ENCODE results near the gene TDRD7.

GRCh38 chr9:97394881-97395280 is 17.0 kb upstream of the TDRD7 start:
- TF ChIP-seq CTCF (conservative IDR thresholded peaks at IDR 0.05; ENCODE audit: low read depth, low read length) (no peak), EZH2 (IDR thresholded peaks at IDR 0.05; ENCODE audit: borderline replicate concordance, low read depth, low read length, poor library complexity, severe bottlenecking) (no peak)

All from A673 (cell line).